IMR-90 (cell line): ENCODE measurements around the gene FAM149A. TPM values are rescaled to one million over a fixed set of nuclear protein-coding genes. Genes with fewer than 3 reads are reported as not detected.

Source experiments
- ATAC-seq: fragments of 200-7000 bp; cut with Tn5 transposase; 2 replicates; pipeline ENCODE4 v1.9.1; 2020; ENCODE audit warnings: low read depth, mild to moderate bottlenecking, moderate library complexity
- BruUV-seq: library from RNA; stranded (reverse); fragments of 400-500 nt; replicated peaks from 2 replicates; lab custom pipeline; 2021; lab: Mats Ljungman, UMichigan
- CTCF ChIA-PET: fragments of 300-600 bp; formaldehyde crosslinking; extraction: SDS; loops from one replicate; lab custom pipeline; 2021; ENCODE audit warnings: antibody characterized with exemption; lab: Yijun Ruan, JAX
- POLR2A ChIA-PET: fragments of 300-600 bp; sonication (Branson Sonifier 250); formaldehyde crosslinking; loops from one replicate; lab custom pipeline; 2022; ENCODE audit warnings: antibody characterized with exemption; ENCODE audit not compliant: unreplicated experiment; lab: Charles Lee
- DNase-seq: peaks from one replicate; pipeline ENCODE4 v3.0.0; 2013
- H2AFZ ChIP-seq: replicated peaks from 2 replicates; pipeline ENCODE3; 2013; ENCODE audit warnings: low read length, mild to moderate bottlenecking; ENCODE audit not compliant: poor library complexity
- H2AK5ac ChIP-seq: 2 replicates; pipeline ENCODE4 v1.6.1; 2013; ENCODE audit warnings: low read depth, low read length, inconsistent platforms
- H2AK9ac ChIP-seq: replicated peaks from 2 replicates; pipeline ENCODE3; 2013; ENCODE audit warnings: mild to moderate bottlenecking, low read depth, low read length, moderate library complexity; ENCODE audit not compliant: poor library complexity
- H2BK120ac ChIP-seq: 2 replicates; pipeline ENCODE4 v1.6.1; 2013; ENCODE audit warnings: low read depth, low read length, inconsistent platforms
- H2BK15ac ChIP-seq: 3 replicates; pipeline ENCODE4 v1.6.1; 2013; ENCODE audit warnings: low read depth, low read length, inconsistent platforms
- H2BK20ac ChIP-seq: 2 replicates; pipeline ENCODE4 v1.6.1; 2013; ENCODE audit warnings: low read depth, mild to moderate bottlenecking, inconsistent platforms, low read length, moderate library complexity
- H2BK5ac ChIP-seq: 2 replicates; pipeline ENCODE4 v1.6.1; 2013; ENCODE audit warnings: mild to moderate bottlenecking, low read depth, low read length, inconsistent platforms; ENCODE audit not compliant: poor library complexity, severe bottlenecking
- H3K14ac ChIP-seq: replicated peaks from 2 replicates; pipeline ENCODE4 v1.6.1; 2013; ENCODE audit warnings: low read depth, low read length, inconsistent platforms
- H3K18ac ChIP-seq: 2 replicates; pipeline ENCODE4 v1.6.1; 2013; ENCODE audit warnings: low read depth, low read length, control low read depth
- H3K23ac ChIP-seq: 2 replicates; pipeline ENCODE4 v1.6.1; 2013; ENCODE audit warnings: low read depth, low read length, inconsistent platforms
- H3K27ac ChIP-seq: 2 replicates; pipeline ENCODE4 v1.5.1; 2013; ENCODE audit warnings: mild to moderate bottlenecking, control low read depth, low read length; ENCODE audit not compliant: insufficient read depth
- H3K27me3 ChIP-seq: 2 replicates; pipeline ENCODE4 v1.6.1; 2013; ENCODE audit warnings: low read length; ENCODE audit not compliant: control insufficient read depth, insufficient read depth
- H3K36me3 ChIP-seq: 2 replicates; pipeline ENCODE4 v1.6.1; 2013; ENCODE audit warnings: low read length, mixed read lengths; ENCODE audit not compliant: control insufficient read depth, insufficient read depth
- H3K4ac ChIP-seq: 2 replicates; pipeline ENCODE4 v1.6.1; 2013; ENCODE audit warnings: low read depth, low read length, inconsistent platforms
- H3K4me1 ChIP-seq: 2 replicates; pipeline ENCODE4 v1.6.1; 2013; ENCODE audit warnings: low read length, mixed read lengths; ENCODE audit not compliant: control insufficient read depth, insufficient read depth
- H3K4me2 ChIP-seq: 2 replicates; pipeline ENCODE4 v1.6.1; 2013; ENCODE audit warnings: low read depth, mild to moderate bottlenecking, control low read depth, low read length, moderate library complexity
- H3K4me3 ChIP-seq: 2 replicates; pipeline ENCODE4 v1.5.1; 2013; ENCODE audit warnings: low read depth, mild to moderate bottlenecking, control low read depth, low read length, moderate library complexity; ENCODE audit not compliant: insufficient read depth
- H3K56ac ChIP-seq: 2 replicates; pipeline ENCODE4 v1.6.1; 2013; ENCODE audit warnings: low read length, inconsistent platforms; ENCODE audit not compliant: insufficient read depth; ENCODE audit errors: extremely low read depth
- H3K79me1 ChIP-seq, 2 experiments: 2 replicates each; pipeline ENCODE4 v1.6.1; 2013; ENCODE audit warnings: low read length in 2 of 2, inconsistent platforms in 1 of 2, low read depth in 1 of 2
- H3K9ac ChIP-seq: 2 replicates; pipeline ENCODE4 v1.6.1; 2013; ENCODE audit warnings: low read depth, low read length, control low read depth
- H3K9me1 ChIP-seq: 2 replicates; pipeline ENCODE4 v1.6.1; 2013; ENCODE audit warnings: low read length, inconsistent platforms; ENCODE audit not compliant: insufficient read depth
- H3K9me3 ChIP-seq: 2 replicates; pipeline ENCODE4 v1.6.1; 2013; ENCODE audit warnings: low read length; ENCODE audit not compliant: control insufficient read depth, insufficient read depth
- H4K20me1 ChIP-seq: 2 replicates; pipeline ENCODE4 v1.6.1; 2013; ENCODE audit warnings: low read length, inconsistent platforms; ENCODE audit not compliant: insufficient read depth
- H4K5ac ChIP-seq: 2 replicates; pipeline ENCODE4 v1.6.1; 2013; ENCODE audit warnings: mild to moderate bottlenecking, low read depth, low read length, control low read depth
- H4K8ac ChIP-seq, 2 experiments: 2 replicates each; pipeline ENCODE4 v1.6.1; 2013; ENCODE audit warnings: low read depth in 2 of 2, low read length in 2 of 2, control low read depth in 1 of 2, inconsistent platforms in 1 of 2
- H4K91ac ChIP-seq: 2 replicates; pipeline ENCODE4 v1.6.1; 2013; ENCODE audit warnings: low read depth, low read length, inconsistent platforms; ENCODE audit not compliant: insufficient read depth
- MAZ ChIP-seq: IDR thresholded peaks from 2 replicates; pipeline ENCODE4 v1.6.1; 2012; ENCODE audit warnings: low read depth, mild to moderate bottlenecking, low read length, improper control_type of control experiment, moderate library complexity, borderline replicate concordance
- POLR2A ChIP-seq: IDR thresholded peaks from 2 replicates; pipeline ENCODE4 v1.6.1; 2012; ENCODE audit warnings: mild to moderate bottlenecking, low read depth, low read length
- WGBS, 2 experiments: methylation state at CpG; one replicate each; pipeline versions ENCODE4 v1.1.5 to v1.1.7; 2013; ENCODE audit warnings: missing lambda C conversion rate in 2 of 2; ENCODE audit not compliant: insufficient read length in 1 of 2; ENCODE audit errors: extremely low coverage in 2 of 2; 5-methylcytosine and 5-hydroxymethylcytosine counted together
- dilution Hi-C: fragments of 300-500 bp; cut with HindIII; formaldehyde crosslinking; loops from one replicate; pipeline ENCODE4 v1.14.3; 2018; ENCODE audit warnings: low sequenced_read_pairs; ENCODE audit not compliant: unreplicated experiment
- in situ Hi-C: fragments of 300-500 bp; cut with MboI; formaldehyde crosslinking; loops from 3 replicates; pipeline ENCODE4 v1.14.3; 2019; ENCODE audit warnings: low sequenced_read_pairs, inconsistent platforms, mixed read lengths
- intact Hi-C: fragments of 100-400 bp; cut with micrococcal nuclease; formaldehyde crosslinking; loops from 2 replicates; pipeline ENCODE4 v1.10.0; 2022
- polyA plus RNA-seq, 3 experiments: library from polyadenylated mRNA; depleted of rRNA; stranded (reverse); fragments of >200 nt; gene quantifications; 2 replicates each; pipeline ENCODE4 v1.2.3, GENCODE V29; 2012; ENCODE audit warnings: low replicate concordance in 1 of 3
- total RNA-seq: library from RNA; depleted of rRNA; stranded (reverse); fragments of >200 nt; gene quantifications from 2 replicates; pipeline ENCODE4 v1.2.3, GENCODE V29; 2012
- TF ChIP-seq, protein P1 (sequence below): fragments of 150-350 bp; IDR thresholded peaks from 2 replicates; pipeline ENCODE4 v1.6.1; 2017; ENCODE audit warnings: mild to moderate bottlenecking, antibody characterized with exemption, low read length, low read depth
- TF ChIP-seq, protein P2 (sequence below): fragments of 150-350 bp; IDR thresholded peaks from 2 replicates; pipeline ENCODE4 v1.6.1; 2016; ENCODE audit warnings: low read depth, mild to moderate bottlenecking, low read length, moderate library complexity, borderline replicate concordance

The FAM149A gene
- total and polyA plus RNA-seq, 2 of the 4 experiments (the other 2 are of a cell fraction): 0.54 to 0.70 TPM

DNA sequence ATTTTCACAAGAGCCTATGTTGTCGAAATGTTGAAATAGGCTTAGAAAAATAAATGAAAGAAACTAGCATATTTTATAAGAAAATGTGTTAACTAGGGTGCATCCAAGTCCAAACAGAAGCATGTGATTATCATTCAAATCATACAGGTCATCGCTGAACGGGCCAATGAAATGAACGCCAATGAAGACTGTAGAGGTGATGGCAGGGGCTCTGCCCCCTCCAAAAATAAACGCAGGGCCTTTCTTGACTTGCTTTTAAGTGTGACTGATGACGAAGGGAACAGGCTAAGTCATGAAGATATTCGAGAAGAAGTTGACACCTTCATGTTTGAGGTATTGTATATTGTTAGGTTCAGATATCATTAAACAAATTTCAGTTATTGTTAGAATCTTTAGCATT lies 96.5 kb downstream of the FAM149A start:
- Histone ChIP-seq H3K4ac (no peak overlapping the region), H2BK5ac (no peak overlapping the region), H3K14ac (no peak overlapping the region), H4K8ac (no peak overlapping the region), H3K9me1 (peaks cover 4% of the 10 kb centered on the region; the same call in 1 of the 2 replicates), H2BK20ac (no peak overlapping the region), H3K23ac (no peak overlapping the region), H2AK5ac (no peak overlapping the region), H3K56ac (no peak overlapping the region), H2BK120ac (no peak overlapping the region), H2BK15ac (no peak overlapping the region), H4K91ac (no peak overlapping the region), H3K9ac (no peak overlapping the region), H3K18ac (no peak overlapping the region), H2AFZ (no peak overlapping the region), H4K5ac (no peak overlapping the region), H2AK9ac (no peak overlapping the region), H3K27me3 (no peaks in the 10 kb centered on the region), H3K27ac (no peak overlapping the region), H3K9me3 (no peaks in the 10 kb centered on the region), H4K20me1 (no peaks in the 10 kb centered on the region), H3K4me3 (no peak overlapping the region), H3K4me1 (no peaks in the 10 kb centered on the region; the same call in 1 of the 2 replicates), H3K4me2 (no peak overlapping the region), H3K79me1 (no peaks in the 10 kb centered on the region), H3K36me3 (peaks cover 3% of the 10 kb centered on the region; the same call in 1 of the 2 replicates)
- ChIA-PET CTCF (interaction anchor here (1.5 kb wide), 1 partner anchor 9 kb away, joined by 5 read pairs; no protein-coding TSS in a partner anchor), POLR2A (no interaction called here)
- no TSS peak for BruUV-seq
- TF ChIP-seq, protein P1, sequence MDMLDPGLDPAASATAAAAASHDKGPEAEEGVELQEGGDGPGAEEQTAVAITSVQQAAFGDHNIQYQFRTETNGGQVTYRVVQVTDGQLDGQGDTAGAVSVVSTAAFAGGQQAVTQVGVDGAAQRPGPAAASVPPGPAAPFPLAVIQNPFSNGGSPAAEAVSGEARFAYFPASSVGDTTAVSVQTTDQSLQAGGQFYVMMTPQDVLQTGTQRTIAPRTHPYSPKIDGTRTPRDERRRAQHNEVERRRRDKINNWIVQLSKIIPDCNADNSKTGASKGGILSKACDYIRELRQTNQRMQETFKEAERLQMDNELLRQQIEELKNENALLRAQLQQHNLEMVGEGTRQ: no peak
- TF ChIP-seq MAZ (no peak), POLR2A (no peak)
- TF ChIP-seq, protein P2, sequence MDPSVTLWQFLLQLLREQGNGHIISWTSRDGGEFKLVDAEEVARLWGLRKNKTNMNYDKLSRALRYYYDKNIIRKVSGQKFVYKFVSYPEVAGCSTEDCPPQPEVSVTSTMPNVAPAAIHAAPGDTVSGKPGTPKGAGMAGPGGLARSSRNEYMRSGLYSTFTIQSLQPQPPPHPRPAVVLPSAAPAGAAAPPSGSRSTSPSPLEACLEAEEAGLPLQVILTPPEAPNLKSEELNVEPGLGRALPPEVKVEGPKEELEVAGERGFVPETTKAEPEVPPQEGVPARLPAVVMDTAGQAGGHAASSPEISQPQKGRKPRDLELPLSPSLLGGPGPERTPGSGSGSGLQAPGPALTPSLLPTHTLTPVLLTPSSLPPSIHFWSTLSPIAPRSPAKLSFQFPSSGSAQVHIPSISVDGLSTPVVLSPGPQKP: no peak
- in situ Hi-C loops: no loop called here
- ATAC-seq (no peak), DNase-seq (no peak)
- intact Hi-C loops: no loop called here
- dilution Hi-C loops: no loop called here
- 72% methylated on average over 2 of the region's 7 CpGs; no CpG with 5 or more reads in 1 of the 2 experiments for WGBS, 2 experiments
